Placental pericyte (primary cell): ENCODE data around the gene RASEF. TPM values are rescaled to one million over a fixed set of nuclear protein-coding genes. Genes with fewer than 3 reads are reported as not detected.

Source experiments
- total RNA-seq: library from RNA; depleted of rRNA; stranded (reverse); fragments of >200 nt; gene quantifications from 2 replicates; pipeline ENCODE4 v1.2.3, GENCODE V29; 2012

Gene RASEF
- total RNA-seq, result 0.44 and 0.57 TPM in 2 replicates

GRCh38 chr9:83062651-83063527 lies at the start of gene RASEF:
TSS of gene RASEF (minus strand) at chr9:83063142. CDS start at chr9:83062867, 275 bp downstream.

